ENCODE measurements around the gene STIP1.

DNA sequence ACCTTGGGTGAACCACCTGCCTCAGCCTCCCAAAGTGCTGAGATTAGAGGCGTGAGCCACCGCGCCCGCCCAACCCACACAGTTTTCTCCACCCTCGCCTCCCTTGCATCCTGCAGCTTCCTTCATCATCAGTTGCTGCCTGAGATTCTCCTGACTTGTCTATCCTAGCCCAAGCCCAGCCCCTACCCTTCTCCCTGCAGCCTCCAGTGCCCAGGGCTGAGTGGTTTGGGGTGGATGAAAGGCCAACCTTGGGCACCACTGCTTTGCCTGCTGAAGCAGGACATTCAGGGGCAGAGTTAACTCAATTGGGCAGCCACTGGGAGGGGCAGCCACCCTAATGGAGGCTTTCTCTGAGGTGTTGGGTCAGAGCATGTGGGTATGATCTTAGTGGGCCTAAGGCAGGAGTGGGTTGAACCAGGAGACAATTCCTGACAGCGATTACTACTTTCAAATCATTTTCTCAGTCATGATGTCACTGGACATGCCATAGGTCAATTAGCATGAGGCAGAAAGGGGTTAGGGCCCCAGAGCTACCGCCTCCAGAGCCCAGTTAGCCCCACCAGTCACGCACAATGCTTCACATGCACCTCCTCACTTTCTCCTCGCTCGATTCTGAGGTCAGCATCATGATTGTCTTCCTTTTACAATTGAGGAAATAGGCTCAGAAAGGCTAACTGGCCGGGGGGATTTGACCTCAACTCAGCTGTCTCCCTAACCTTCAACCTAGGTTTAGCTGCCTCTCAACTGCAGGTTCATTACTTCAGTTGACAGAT lies 53.9 kb downstream of the STIP1 start:
- TF ChIP-seq ATF7 (IDR thresholded peaks at IDR 0.05; ENCODE audit: low read depth) (peak; percentile 71; the same call in 1 of the 2 replicates), NRF1 (conservative IDR thresholded peaks at IDR 0.05; ENCODE audit: low read depth, low read length) (no peak), EP300 (IDR thresholded peaks at IDR 0.05; ENCODE audit: borderline replicate concordance in 1 of 2, control insufficient read depth in 1 of 2, low read depth in 2 of 2, low read length in 2 of 2) (no peak), YY1 (IDR thresholded peaks at IDR 0.05; ENCODE audit: low read depth, low read length) (peak; percentile 58), PAX8 (IDR thresholded peaks at IDR 0.05) (no peak), TAF1 (IDR thresholded peaks at IDR 0.05; ENCODE audit: borderline replicate concordance, low read depth, low read length) (no peak), EZH2 (IDR thresholded peaks at IDR 0.05; ENCODE audit: borderline replicate concordance, control insufficient read depth, low read depth, low read length) (no peak), ZBTB40 (IDR thresholded peaks at IDR 0.05; ENCODE audit: borderline replicate concordance) (no peak), POLR2AphosphoS5 (IDR thresholded peaks at IDR 0.05; ENCODE audit: low read length) (no peak), SKIL (IDR thresholded peaks at IDR 0.05; ENCODE audit: low read depth, poor library complexity, severe bottlenecking) (no peak), POLR2A (IDR thresholded peaks at IDR 0.05; ENCODE audit: low read depth, low read length) (no peak; the same call in 1 of the 2 replicates)
- TF ChIP-seq, protein P1, sequence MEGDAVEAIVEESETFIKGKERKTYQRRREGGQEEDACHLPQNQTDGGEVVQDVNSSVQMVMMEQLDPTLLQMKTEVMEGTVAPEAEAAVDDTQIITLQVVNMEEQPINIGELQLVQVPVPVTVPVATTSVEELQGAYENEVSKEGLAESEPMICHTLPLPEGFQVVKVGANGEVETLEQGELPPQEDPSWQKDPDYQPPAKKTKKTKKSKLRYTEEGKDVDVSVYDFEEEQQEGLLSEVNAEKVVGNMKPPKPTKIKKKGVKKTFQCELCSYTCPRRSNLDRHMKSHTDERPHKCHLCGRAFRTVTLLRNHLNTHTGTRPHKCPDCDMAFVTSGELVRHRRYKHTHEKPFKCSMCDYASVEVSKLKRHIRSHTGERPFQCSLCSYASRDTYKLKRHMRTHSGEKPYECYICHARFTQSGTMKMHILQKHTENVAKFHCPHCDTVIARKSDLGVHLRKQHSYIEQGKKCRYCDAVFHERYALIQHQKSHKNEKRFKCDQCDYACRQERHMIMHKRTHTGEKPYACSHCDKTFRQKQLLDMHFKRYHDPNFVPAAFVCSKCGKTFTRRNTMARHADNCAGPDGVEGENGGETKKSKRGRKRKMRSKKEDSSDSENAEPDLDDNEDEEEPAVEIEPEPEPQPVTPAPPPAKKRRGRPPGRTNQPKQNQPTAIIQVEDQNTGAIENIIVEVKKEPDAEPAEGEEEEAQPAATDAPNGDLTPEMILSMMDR (IDR thresholded peaks at IDR 0.05 in 2 of 3, conservative IDR thresholded peaks at IDR 0.05 in 1 of 3; ENCODE audit: control insufficient read depth in 2 of 3, extremely low read depth in 1 of 3, insufficient read depth in 1 of 3, low read depth in 3 of 3, low read length in 3 of 3): no peak

Data from GM12878 (cell line).